ENCODE results near the gene EGFR.

- TF ChIP-seq POLR2A (IDR thresholded peaks at IDR 0.05; ENCODE audit: low read depth) (no peak), CTCF (IDR thresholded peaks at IDR 0.05) (no peak), POLR2AphosphoS5 (IDR thresholded peaks at IDR 0.05) (no peak)
Observed at GRCh38 chr7:55066938-55067337, 48.1 kb downstream of the EGFR start.

Measured in esophagus muscularis mucosa (tissue), 3 donors.